Ovary (tissue), 3 donors: Measurements from ENCODE around the gene CCDC167.

ENCODE experiments used
- POLR2A ChIP-seq: fragments of 450-650 bp; IDR thresholded peaks from one replicate; pipeline ENCODE4 v1.6.1; 2017; ENCODE audit warnings: antibody characterized with exemption, mild to moderate bottlenecking, moderate library complexity
- TF ChIP-seq, protein P1 (sequence below), 3 donors: fragments of 450-650 bp in 2 of 3; fragments of 200-600 bp in 1 of 3; IDR thresholded peaks; one replicate each; pipeline versions ENCODE4 v1.5.1 to v1.8.0; 2016 to 2022; ENCODE audit warnings: antibody characterized with exemption in 3 of 3, mild to moderate bottlenecking in 1 of 3
- donor health status: DM: no; HTN: no; CAD: no.

DNA sequence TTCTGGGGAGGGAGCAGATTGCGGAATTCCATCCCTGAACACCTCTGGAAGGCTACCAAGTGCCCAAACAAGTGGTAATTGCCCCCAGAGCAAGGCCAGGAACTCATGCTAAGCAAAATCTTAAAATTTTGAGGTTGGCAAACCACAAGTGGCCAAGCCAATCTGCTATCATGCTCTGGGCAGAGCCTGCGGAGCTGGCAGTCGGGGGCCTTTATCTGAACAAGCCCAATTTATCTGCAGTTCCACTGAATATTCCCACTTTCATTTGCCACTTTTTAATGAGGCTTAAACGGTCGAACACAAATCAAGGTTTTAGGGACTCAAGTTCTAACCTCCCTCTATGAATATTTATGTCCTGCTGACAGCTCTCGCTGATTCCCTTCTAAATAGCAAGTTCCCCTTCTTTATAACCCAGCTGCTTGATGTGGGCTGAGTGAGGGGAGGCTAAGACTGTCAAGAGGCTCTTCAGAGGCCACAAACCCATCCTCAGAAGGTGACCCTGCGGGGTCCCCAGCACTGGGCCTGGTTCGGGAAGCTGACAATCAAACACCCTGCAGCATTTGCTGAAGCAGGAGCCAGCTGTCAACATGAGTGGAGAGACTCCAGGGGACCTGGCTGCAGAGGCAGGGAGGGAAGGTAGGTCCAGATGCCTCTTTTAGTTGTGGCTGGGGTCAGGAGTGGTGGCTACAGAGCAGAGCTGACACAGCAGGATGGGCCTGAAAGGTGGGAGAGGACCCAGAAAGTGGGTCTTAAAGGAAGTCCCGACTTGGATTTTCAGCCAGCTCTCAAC, 11.9 kb downstream of the CCDC167 start:
- TF ChIP-seq POLR2A, result no peak
- TF ChIP-seq, protein P1, sequence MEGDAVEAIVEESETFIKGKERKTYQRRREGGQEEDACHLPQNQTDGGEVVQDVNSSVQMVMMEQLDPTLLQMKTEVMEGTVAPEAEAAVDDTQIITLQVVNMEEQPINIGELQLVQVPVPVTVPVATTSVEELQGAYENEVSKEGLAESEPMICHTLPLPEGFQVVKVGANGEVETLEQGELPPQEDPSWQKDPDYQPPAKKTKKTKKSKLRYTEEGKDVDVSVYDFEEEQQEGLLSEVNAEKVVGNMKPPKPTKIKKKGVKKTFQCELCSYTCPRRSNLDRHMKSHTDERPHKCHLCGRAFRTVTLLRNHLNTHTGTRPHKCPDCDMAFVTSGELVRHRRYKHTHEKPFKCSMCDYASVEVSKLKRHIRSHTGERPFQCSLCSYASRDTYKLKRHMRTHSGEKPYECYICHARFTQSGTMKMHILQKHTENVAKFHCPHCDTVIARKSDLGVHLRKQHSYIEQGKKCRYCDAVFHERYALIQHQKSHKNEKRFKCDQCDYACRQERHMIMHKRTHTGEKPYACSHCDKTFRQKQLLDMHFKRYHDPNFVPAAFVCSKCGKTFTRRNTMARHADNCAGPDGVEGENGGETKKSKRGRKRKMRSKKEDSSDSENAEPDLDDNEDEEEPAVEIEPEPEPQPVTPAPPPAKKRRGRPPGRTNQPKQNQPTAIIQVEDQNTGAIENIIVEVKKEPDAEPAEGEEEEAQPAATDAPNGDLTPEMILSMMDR (IDR thresholded peaks at IDR 0.05), result no peak
